HepG2 (cell line): ENCODE measurements around the gene GBP4. TPM values are rescaled to one million over a fixed set of nuclear protein-coding genes. Genes with fewer than 3 reads are reported as not detected.

Experiments
- ATAC-seq: fragments of 200-7000 bp; cut with Tn5 transposase; 3 replicates; pipeline ENCODE4 v1.9.1; 2020; ENCODE audit warnings: mild to moderate bottlenecking, moderate library complexity
- BruUV-seq: library from RNA; stranded (reverse); fragments of 400-500 nt; replicated peaks from 2 replicates; lab custom pipeline; 2021; lab: Mats Ljungman, UMichigan
- CTCF ChIA-PET: fragments of 300-600 bp; formaldehyde crosslinking; extraction: SDS; loops from one replicate; lab custom pipeline; 2021; ENCODE audit warnings: low total read pairs, inconsistent platforms, low intra/inter-chr PET ratio; lab: Yijun Ruan, JAX
- POLR2A ChIA-PET: fragments of 350-600 bp; sonication (Branson Sonifier 250); formaldehyde crosslinking; loops from one replicate; lab custom pipeline; 2020; ENCODE audit warnings: antibody characterized with exemption, inconsistent platforms; lab: Yijun Ruan, JAX
- DNase-seq: peaks from one replicate; pipeline ENCODE4 v3.0.0-alpha.2; 2015; ENCODE audit warnings: low spot score
- FAIRE-seq: peaks from 3 replicates; lab custom pipeline; 2011; peaks lifted over from hg19 to GRCh38; lab: Jason Lieb, UNC
- H2AFZ ChIP-seq: one replicate; pipeline ENCODE4 v1.6.1; 2011; ENCODE audit warnings: low read length, inconsistent platforms
- H3K27ac ChIP-seq: fragments of 300-600 bp; 3 replicates; pipeline ENCODE4 v1.8.0; 2011; ENCODE audit warnings: mixed run types, mild to moderate bottlenecking, mixed read lengths, low read length, inconsistent platforms; ENCODE audit not compliant: insufficient read depth; ENCODE audit errors: extremely low read length
- H3K27me3 ChIP-seq, 2 experiments: fragments of 200-600 bp in 1 of 2; 2 replicates in 1 of 2; 3 replicates in 1 of 2; pipeline versions ENCODE4 v1.6.0 to v1.8.0; 2011; ENCODE audit warnings: low read length in 2 of 2, mild to moderate bottlenecking in 2 of 2, moderate library complexity in 2 of 2, inconsistent platforms in 1 of 2; ENCODE audit not compliant: insufficient read depth in 2 of 2, control insufficient read depth in 1 of 2
- H3K36me3 ChIP-seq, 2 experiments: fragments of 200-600 bp in 1 of 2; replicated peaks in 1 of 2; 2 replicates in 1 of 2; 3 replicates in 1 of 2; pipeline versions ENCODE4 v1.5.1 to v1.8.0; 2011; ENCODE audit warnings: low read length in 2 of 2, inconsistent platforms in 1 of 2; ENCODE audit not compliant: insufficient read depth in 2 of 2, control insufficient read depth in 1 of 2
- H3K4me1 ChIP-seq: 2 replicates; pipeline ENCODE4 v1.5.1; 2012; ENCODE audit warnings: low read length, inconsistent platforms; ENCODE audit not compliant: insufficient read depth
- H3K4me2 ChIP-seq: 2 replicates; pipeline ENCODE4 v1.6.0; 2011; ENCODE audit warnings: low read depth, low read length, inconsistent platforms
- H3K4me3 ChIP-seq, 3 experiments: fragments of 200-600 bp in 1 of 3; sonication (generic), shearing (Covaris generic) in 1 of 3; replicated peaks in 1 of 3; 2 replicates each; pipeline ENCODE4 v1.5.1; 2011 to 2016; ENCODE audit warnings: low read length in 3 of 3, inconsistent platforms in 2 of 3, low read depth in 2 of 3, mild to moderate bottlenecking in 2 of 3, control low read depth in 1 of 3, mixed read lengths in 1 of 3; ENCODE audit not compliant: insufficient read depth in 1 of 3
- H3K79me2 ChIP-seq: one replicate; pipeline ENCODE4 v1.6.1; 2011; ENCODE audit warnings: low read length, inconsistent platforms; ENCODE audit not compliant: insufficient read depth
- H3K9ac ChIP-seq: 2 replicates; pipeline ENCODE4 v1.6.0; 2011; ENCODE audit warnings: mild to moderate bottlenecking, low read depth, low read length, inconsistent platforms; ENCODE audit not compliant: insufficient read depth
- H3K9me3 ChIP-seq: 2 replicates; pipeline ENCODE4 v1.5.1; 2012; ENCODE audit warnings: mild to moderate bottlenecking, low read length
- H4K20me1 ChIP-seq: 2 replicates; pipeline ENCODE4 v1.6.0; 2011; ENCODE audit warnings: inconsistent platforms, mild to moderate bottlenecking, low read length, moderate library complexity; ENCODE audit not compliant: insufficient read depth
- GATAD2A ChIP-seq: IDR thresholded peaks from 2 replicates; pipeline ENCODE4 v1.6.1; 2016
- GZF1 ChIP-seq: sonication (generic); formaldehyde crosslinking; IDR thresholded peaks from 2 replicates; pipeline ENCODE4 v1.5.1; 2020; ENCODE audit warnings: mild to moderate bottlenecking, missing genetic modification reagents
- HHEX ChIP-seq: IDR thresholded peaks from 2 replicates; pipeline ENCODE4 v1.6.1; 2016; ENCODE audit warnings: control low read depth
- IRX3 ChIP-seq: sonication (generic); formaldehyde crosslinking; IDR thresholded peaks from 2 replicates; pipeline ENCODE4 v1.8.1; 2023; ENCODE audit warnings: mild to moderate bottlenecking, low read depth, missing genetic modification reagents, borderline replicate concordance
- NCOA5 ChIP-seq: sonication (generic); formaldehyde crosslinking; IDR thresholded peaks from 2 replicates; pipeline ENCODE4 v1.4.0; 2020; ENCODE audit warnings: missing genetic modification reagents
- NFKBIZ ChIP-seq: IDR thresholded peaks from 2 replicates; pipeline ENCODE4 v1.6.1; 2018; ENCODE audit warnings: missing genetic modification reagents, missing compliant biosample characterization
- RAD51 ChIP-seq: fragments of 450-650 bp; IDR thresholded peaks from 2 replicates; pipeline ENCODE4 v1.6.1; 2016; ENCODE audit warnings: borderline replicate concordance
- SAP130 ChIP-seq: IDR thresholded peaks from 2 replicates; pipeline ENCODE4 v1.6.1; 2016; ENCODE audit warnings: low read depth
- TRAFD1 ChIP-seq: sonication (generic); formaldehyde crosslinking; IDR thresholded peaks from 2 replicates; pipeline ENCODE4 v1.5.1; 2020; ENCODE audit warnings: missing genetic modification reagents, mild to moderate bottlenecking, borderline replicate concordance
- ZNF564 ChIP-seq: sonication (generic); formaldehyde crosslinking; IDR thresholded peaks from 2 replicates; pipeline ENCODE4 v1.8.1; 2023; ENCODE audit warnings: mild to moderate bottlenecking, missing genetic modification reagents
- WGBS: methylation state at CpG from one replicate; pipeline ENCODE4 v1.1.6; 2017; ENCODE audit warnings: low lambda C conversion rate; 5-methylcytosine and 5-hydroxymethylcytosine counted together
- in situ Hi-C: cut with HindIII; loops from 2 replicates; pipeline ENCODE4 v1.10.0; 2017; ENCODE audit warnings: low pct_unique_long_range_greater_than_20kb; ENCODE audit not compliant: extremely low pct_ligation_motif_present
- intact Hi-C: fragments of 100-400 bp; cut with micrococcal nuclease; formaldehyde crosslinking; loops from one replicate; pipeline ENCODE4 v1.10.0; 2022; ENCODE audit not compliant: unreplicated experiment
- polyA plus RNA-seq, 8 experiments: library from polyadenylated mRNA; depleted of rRNA in 3 of 8; stranded (reverse) in 7 of 8; unstranded in 1 of 8; fragments of >200 nt; fragmentation: Illumina TruSeq in 4 of 8; extraction: Trizol in 4 of 8; gene quantifications; 2 replicates each; pipeline versions ENCODE4 v1.2.1 to v1.2.3, GENCODE V29; 2011 to 2016; ENCODE audit warnings: low read depth in 4 of 8, missing spikeins in 1 of 8, mixed read lengths in 1 of 8; ENCODE audit not compliant: insufficient read depth in 1 of 8
- total RNA-seq, 5 experiments: library from RNA; depleted of rRNA; stranded (reverse); fragments of >200 nt; fragmentation: Illumina TruSeq; extraction: Trizol; gene quantifications; 2 replicates each; pipeline ENCODE4 v1.2.3, GENCODE V29; 2016; ENCODE audit warnings: low read depth in 1 of 5
- TF ChIP-seq, protein P1 (sequence below): sonication (generic); formaldehyde crosslinking; IDR thresholded peaks from 2 replicates; pipeline ENCODE4 v1.4.0; 2020; ENCODE audit warnings: missing genetic modification reagents, borderline replicate concordance

Gene GBP4
- total and polyA plus RNA-seq, 2 of the 13 experiments (the other 11 are each of a cell fraction or from before 2014, with no cell fraction given) = not detected

- TF ChIP-seq TRAFD1 (CRISPR knock-in tag) (no peak), ZNF564 (CRISPR knock-in tag) (no peak), IRX3 (CRISPR knock-in tag) (no peak), NFKBIZ (CRISPR knock-in tag) (no peak), GZF1 (CRISPR knock-in tag) (no peak)
These were observed 56.6 kb downstream of the GBP4 start (continued) for GRCh38 chr1:89142160-89142559.

- no TSS peak for BruUV-seq
- Histone ChIP-seq H3K4me3 (no peak overlapping the region), H3K27me3 (no peaks in the 10 kb centered on the region; a peak in 1 of 5 replicates), H3K36me3 (no peaks in the 10 kb centered on the region), H3K4me1 (peaks cover 9% of the 10 kb centered on the region; the same call in 1 of the 2 replicates), H4K20me1 (no peaks in the 10 kb centered on the region), H3K27ac (no peak overlapping the region), H3K79me2 (no peaks in the 10 kb centered on the region), H3K9ac (no peak overlapping the region), H3K9me3 (no peaks in the 10 kb centered on the region), H3K4me2 (no peak overlapping the region), H2AFZ (no peak overlapping the region)
- ATAC-seq (no peak), DNase-seq (no peak), FAIRE-seq (no peak)
- no CpG with 5 or more reads among the region's 1 CpG for WGBS
- intact Hi-C loops (no loop called here), in situ Hi-C loops (no loop called here)
- ChIA-PET CTCF (no interaction called here), POLR2A (no interaction called here)
- TF ChIP-seq IRX3 (CRISPR knock-in tag) (no peak), RAD51 (no peak), HHEX (CRISPR knock-in tag) (no peak), SAP130 (CRISPR knock-in tag) (no peak), GATAD2A (no peak), NCOA5 (CRISPR knock-in tag) (no peak)
- TF ChIP-seq, protein P1, sequence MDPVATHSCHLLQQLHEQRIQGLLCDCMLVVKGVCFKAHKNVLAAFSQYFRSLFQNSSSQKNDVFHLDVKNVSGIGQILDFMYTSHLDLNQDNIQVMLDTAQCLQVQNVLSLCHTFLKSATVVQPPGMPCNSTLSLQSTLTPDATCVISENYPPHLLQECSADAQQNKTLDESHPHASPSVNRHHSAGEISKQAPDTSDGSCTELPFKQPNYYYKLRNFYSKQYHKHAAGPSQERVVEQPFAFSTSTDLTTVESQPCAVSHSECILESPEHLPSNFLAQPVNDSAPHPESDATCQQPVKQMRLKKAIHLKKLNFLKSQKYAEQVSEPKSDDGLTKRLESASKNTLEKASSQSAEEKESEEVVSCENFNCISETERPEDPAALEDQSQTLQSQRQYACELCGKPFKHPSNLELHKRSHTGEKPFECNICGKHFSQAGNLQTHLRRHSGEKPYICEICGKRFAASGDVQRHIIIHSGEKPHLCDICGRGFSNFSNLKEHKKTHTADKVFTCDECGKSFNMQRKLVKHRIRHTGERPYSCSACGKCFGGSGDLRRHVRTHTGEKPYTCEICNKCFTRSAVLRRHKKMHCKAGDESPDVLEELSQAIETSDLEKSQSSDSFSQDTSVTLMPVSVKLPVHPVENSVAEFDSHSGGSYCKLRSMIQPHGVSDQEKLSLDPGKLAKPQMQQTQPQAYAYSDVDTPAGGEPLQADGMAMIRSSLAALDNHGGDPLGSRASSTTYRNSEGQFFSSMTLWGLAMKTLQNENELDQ (CRISPR knock-in tag) = no peak
These were observed 65.0 kb downstream of the GBP4 start for GRCh38 chr1:89133747-89134146.

Other genes starting within 250 kb of the GBP4 start
- gene KYAT3, start 206.3 kb downstream of the GBP4 start, total RNA-seq (2016; rRNA removed; fragmentation: Illumina TruSeq; extraction: Trizol) = 31.8 and 49.5 TPM in 2 replicates
- 12.2 and 17.7 TPM in 2 replicates for gene KYAT3, start 206.3 kb downstream of the GBP4 start, polyA plus RNA-seq (2011; rRNA removed)
- gene RBMXL1, start 206.3 kb downstream of the GBP4 start, total RNA-seq (2016; rRNA removed; fragmentation: Illumina TruSeq; extraction: Trizol) = 15.0 and 19.1 TPM in 2 replicates
- gene RBMXL1, start 206.3 kb downstream of the GBP4 start, polyA plus RNA-seq (2011; rRNA removed) = 2.2 and 3.0 TPM in 2 replicates
- gene GBP3, start 176.1 kb downstream of the GBP4 start, total RNA-seq (2016; rRNA removed; fragmentation: Illumina TruSeq; extraction: Trizol) = 0.32 and 0.46 TPM in 2 replicates
- 0.16 and 0.56 TPM in 2 replicates for gene GBP3, start 176.1 kb downstream of the GBP4 start, polyA plus RNA-seq (2011; rRNA removed)
- gene GBP1, start 133.7 kb downstream of the GBP4 start, total RNA-seq (2016; rRNA removed; fragmentation: Illumina TruSeq; extraction: Trizol) = 2.3 and 2.6 TPM in 2 replicates
- gene GBP1, start 133.7 kb downstream of the GBP4 start, polyA plus RNA-seq (2011; rRNA removed) = 0.31 and 0.62 TPM in 2 replicates
- 5.1 and 6.6 TPM in 2 replicates for gene GBP2, start 72.8 kb downstream of the GBP4 start, total RNA-seq (2016; rRNA removed; fragmentation: Illumina TruSeq; extraction: Trizol)
- 6.2 and 7.3 TPM in 2 replicates for gene GBP2, start 72.8 kb downstream of the GBP4 start, polyA plus RNA-seq (2011; rRNA removed)
- gene GBP7, start 22.9 kb downstream of the GBP4 start, total RNA-seq (2016; rRNA removed; fragmentation: Illumina TruSeq; extraction: Trizol) = not detected in 2 replicates
- not detected in 2 replicates for gene GBP7, start 22.9 kb downstream of the GBP4 start, polyA plus RNA-seq (2011; rRNA removed)
- not detected in 2 replicates for gene GBP5, start 73.9 kb upstream of the GBP4 start, total RNA-seq (2016; rRNA removed; fragmentation: Illumina TruSeq; extraction: Trizol)
- gene GBP5, start 73.9 kb upstream of the GBP4 start, polyA plus RNA-seq (2011; rRNA removed) = 0.01 TPM in 1 of 2 replicates, not detected in the other
- gene GBP6, start 165.1 kb upstream of the GBP4 start, total RNA-seq (2016; rRNA removed; fragmentation: Illumina TruSeq; extraction: Trizol) = not detected in 2 replicates
- gene GBP6, start 165.1 kb upstream of the GBP4 start, polyA plus RNA-seq (2011; rRNA removed) = not detected in 2 replicates